HG02759 (cell line): ENCODE results near the gene CNN3.

ENCODE experiments used
- ATAC-seq: cut with Tn5 transposase; IDR thresholded peaks from one replicate; pipeline ENCODE4 v1.9.1; 2021; ENCODE audit warnings: mild to moderate bottlenecking, moderate library complexity; ENCODE audit not compliant: unreplicated experiment

CNN3 gene

GRCh38 chr1:94925561-94926125 is 1.3 kb downstream of the CNN3 start:
- ATAC-seq: peak; percentile 21

GRCh38 chr1:94925004-94925403 is 1.9 kb downstream of the CNN3 start:
- no peak for ATAC-seq

- ATAC-seq: no peak
Measured at GRCh38 chr1:94922761-94923331, 4.1 kb downstream of the CNN3 start.

- no peak for ATAC-seq
Measured at GRCh38 chr1:94921977-94922376, 4.9 kb downstream of the CNN3 start.

- ATAC-seq: no peak
Measured at GRCh38 chr1:94920061-94920460, 6.8 kb downstream of the CNN3 start.

GRCh38 chr1:94919241-94920030 is 7.5 kb downstream of the CNN3 start:
- no peak for ATAC-seq

- no peak for ATAC-seq
Measured at GRCh38 chr1:94917251-94917650, 9.7 kb downstream of the CNN3 start.

GRCh38 chr1:94912263-94913184 is 14.4 kb downstream of the CNN3 start:
- ATAC-seq: no peak

- no peak for ATAC-seq
Measured at GRCh38 chr1:94909486-94909885, 17.4 kb downstream of the CNN3 start.

GRCh38 chr1:94908965-94909364 is 17.9 kb downstream of the CNN3 start:
- no peak for ATAC-seq

GRCh38 chr1:94908190-94908589 is 18.7 kb downstream of the CNN3 start:
- ATAC-seq: no peak

- ATAC-seq: no peak
Measured at GRCh38 chr1:94907136-94907535, 19.8 kb downstream of the CNN3 start.

- ATAC-seq: no peak
Measured at GRCh38 chr1:94906382-94906781, 20.5 kb downstream of the CNN3 start.

GRCh38 chr1:94905207-94905606 is 21.7 kb downstream of the CNN3 start:
- no peak for ATAC-seq

- ATAC-seq: no peak
Measured at GRCh38 chr1:94903280-94904009, 23.5 kb downstream of the CNN3 start.

GRCh38 chr1:94901841-94902240 is 25.1 kb downstream of the CNN3 start:
- no peak for ATAC-seq

GRCh38 chr1:94899756-94900155 is 27.2 kb downstream of the CNN3 start:
- ATAC-seq: no peak

- no peak for ATAC-seq
Measured at GRCh38 chr1:94898491-94899385, 28.2 kb downstream of the CNN3 start.

GRCh38 chr1:94895518-94895917 is 31.4 kb downstream of the CNN3 start:
- ATAC-seq: no peak

GRCh38 chr1:94894630-94895029 is 32.3 kb downstream of the CNN3 start:
- no peak for ATAC-seq
